Mesendoderm (in vitro differentiated cells): ENCODE data around the gene HSD17B3.

Experiments used
- DNase-seq: peaks from one replicate; pipeline ENCODE4 v3.0.0; 2013
- H2AK5ac ChIP-seq: 2 replicates; pipeline ENCODE4 v1.6.1; 2013; ENCODE audit warnings: low read length, inconsistent platforms
- H2BK120ac ChIP-seq: 2 replicates; pipeline ENCODE4 v1.6.1; 2013; ENCODE audit warnings: low read depth, mild to moderate bottlenecking, low read length, moderate library complexity, mixed read lengths
- H2BK15ac ChIP-seq: replicated peaks from 2 replicates; pipeline ENCODE4 v1.6.1; 2013; ENCODE audit warnings: low read depth, mild to moderate bottlenecking, moderate library complexity
- H2BK5ac ChIP-seq: 2 replicates; pipeline ENCODE4 v1.6.1; 2013; ENCODE audit warnings: low read length, inconsistent platforms
- H3K18ac ChIP-seq: 2 replicates; pipeline ENCODE4 v1.6.1; 2013; ENCODE audit warnings: mild to moderate bottlenecking, low read length, mixed read lengths
- H3K23ac ChIP-seq: one replicate; pipeline ENCODE4 v1.6.1; 2013; ENCODE audit warnings: low read length
- H3K27ac ChIP-seq: 2 replicates; pipeline ENCODE4 v1.5.1; 2013; ENCODE audit warnings: low read depth, mild to moderate bottlenecking, inconsistent platforms, low read length, moderate library complexity
- H3K27me3 ChIP-seq: 2 replicates; pipeline ENCODE4 v1.6.1; 2013; ENCODE audit warnings: low read length, control low read depth, mild to moderate bottlenecking, inconsistent platforms; ENCODE audit not compliant: insufficient read depth, poor library complexity
- H3K36me3 ChIP-seq: 2 replicates; pipeline ENCODE4 v1.6.1; 2013; ENCODE audit warnings: low read length, inconsistent platforms; ENCODE audit not compliant: control insufficient read depth, insufficient read depth
- H3K4ac ChIP-seq: one replicate; pipeline ENCODE4 v1.6.1; 2013; ENCODE audit warnings: low read depth, mild to moderate bottlenecking, low read length, moderate library complexity
- H3K4me1 ChIP-seq: 2 replicates; pipeline ENCODE4 v1.6.1; 2013; ENCODE audit warnings: low read depth, low read length, inconsistent platforms; ENCODE audit not compliant: control insufficient read depth
- H3K4me2 ChIP-seq: 2 replicates; pipeline ENCODE4 v1.6.1; 2013; ENCODE audit warnings: low read length
- H3K4me3 ChIP-seq: 2 replicates; pipeline ENCODE4 v1.5.1; 2013; ENCODE audit warnings: mild to moderate bottlenecking, low read length
- H3K56ac ChIP-seq: one replicate; pipeline ENCODE4 v1.6.1; 2013; ENCODE audit warnings: low read length
- H3K79me1 ChIP-seq: 2 replicates; pipeline ENCODE4 v1.6.1; 2013; ENCODE audit warnings: low read length, inconsistent platforms
- H3K79me2 ChIP-seq: 2 replicates; pipeline ENCODE4 v1.6.1; 2013; ENCODE audit warnings: mild to moderate bottlenecking, low read length; ENCODE audit not compliant: control insufficient read depth, insufficient read depth
- H3K9ac ChIP-seq: 2 replicates; pipeline ENCODE4 v1.6.1; 2013; ENCODE audit warnings: low read length, inconsistent platforms
- H4K5ac ChIP-seq: one replicate; pipeline ENCODE4 v1.6.1; 2013; ENCODE audit warnings: low read length
- H4K8ac ChIP-seq: one replicate; pipeline ENCODE4 v1.6.1; 2013; ENCODE audit warnings: low read depth, mild to moderate bottlenecking, control low read depth, low read length, moderate library complexity
- WGBS: extraction: QIAGEN DNeasy Blood & Tissue Kit; methylation state at CpG from one replicate; pipeline ENCODE4 v1.1.7; 2013; ENCODE audit warnings: low lambda C conversion rate, missing lambda C conversion rate; ENCODE audit not compliant: insufficient coverage; ENCODE audit errors: extremely low coverage; 5-methylcytosine and 5-hydroxymethylcytosine counted together

The HSD17B3 gene

DNA sequence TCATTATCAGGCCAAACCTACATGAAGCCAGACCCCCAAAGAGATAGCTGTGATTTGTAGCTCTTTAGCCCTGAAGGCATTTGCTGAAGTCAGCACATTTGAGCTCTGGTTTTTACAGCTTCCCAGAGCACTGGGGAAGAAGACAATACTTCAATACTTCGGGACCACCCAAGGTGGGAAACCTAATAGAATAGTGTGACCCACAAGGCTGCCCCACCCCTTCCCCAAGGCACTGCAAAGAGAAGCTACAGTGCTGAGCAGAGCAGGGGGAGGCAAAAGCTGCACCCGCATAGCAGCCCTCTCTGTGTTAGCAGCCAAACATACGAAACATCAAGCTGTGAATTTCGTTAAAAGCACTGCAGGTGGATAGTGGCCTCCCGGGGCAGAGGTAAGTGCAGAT, 87.3 kb downstream of the HSD17B3 start:
- Histone ChIP-seq H3K36me3 (no peaks in the 10 kb centered on the region), H4K8ac (no peak overlapping the region), H3K4me3 (no peak overlapping the region), H4K5ac (no peak overlapping the region), H3K27me3 (no peaks in the 10 kb centered on the region), H2BK15ac (no peak overlapping the region), H3K4me1 (peaks cover 16% of the 10 kb centered on the region), H2BK5ac (no peak overlapping the region), H3K9ac (no peak overlapping the region), H2AK5ac (no peak overlapping the region), H3K18ac (no peak overlapping the region), H3K4me2 (no peak overlapping the region), H2BK120ac (no peak overlapping the region), H3K27ac (no peak overlapping the region), H3K4ac (no peak overlapping the region), H3K23ac (no peak overlapping the region), H3K79me1 (no peaks in the 10 kb centered on the region), H3K79me2 (no peaks in the 10 kb centered on the region), H3K56ac (no peak overlapping the region)
- no CpG with 5 or more reads among the region's 5 CpGs for WGBS
- DNase-seq, result no peak

DNA sequence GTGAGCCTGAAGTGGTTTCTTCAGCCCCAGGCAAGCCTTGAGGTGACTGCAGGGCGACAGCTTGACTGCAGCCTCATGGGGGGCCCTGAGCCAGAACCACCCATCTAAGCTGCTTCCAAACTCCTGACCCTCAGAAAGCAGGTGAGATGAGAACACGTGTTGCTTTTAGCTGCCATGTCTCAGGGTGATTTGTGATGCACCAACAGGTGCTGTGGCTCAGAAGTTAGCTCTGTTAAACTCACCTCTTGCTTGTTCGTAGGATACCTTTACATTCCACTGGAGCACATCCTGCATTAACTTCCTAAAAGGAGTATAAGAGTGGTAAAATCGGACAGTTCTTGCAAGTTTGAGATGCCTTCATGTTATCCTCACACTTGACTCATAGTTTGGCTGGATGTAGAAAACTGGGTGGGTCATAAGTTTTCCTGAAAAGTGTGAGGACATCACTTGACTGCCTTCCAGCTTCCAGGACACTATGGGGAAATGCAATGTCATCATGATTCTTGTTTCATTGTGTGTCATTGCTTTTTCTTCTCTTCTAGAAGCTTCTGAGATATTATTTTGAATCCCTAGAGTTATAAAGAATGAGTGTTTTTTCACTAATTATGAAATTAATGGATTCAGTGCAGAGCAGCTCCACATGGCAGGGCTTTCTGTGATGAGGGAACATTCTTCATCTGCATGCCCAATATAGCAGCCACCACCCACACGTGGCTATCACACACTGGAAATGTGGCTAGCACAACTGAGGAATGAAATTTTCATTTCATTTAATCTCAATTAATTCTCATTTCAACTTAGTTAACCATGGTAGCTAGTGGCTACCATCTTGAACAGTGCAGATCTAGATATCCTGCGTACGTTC, 92.3 kb downstream of the HSD17B3 start:
- no peaks in the 10 kb centered on the region for H3K79me1 ChIP-seq
- peaks cover 3% of the 10 kb centered on the region for H3K4me1 ChIP-seq
- no peaks in the 10 kb centered on the region for H3K79me2 ChIP-seq
- no peaks in the 10 kb centered on the region for H3K36me3 ChIP-seq
- DNase-seq, result no peak
- H3K9ac ChIP-seq, result no peak overlapping the region
- no peak overlapping the region for H4K8ac ChIP-seq
- no peak overlapping the region for H3K4ac ChIP-seq
- H2BK15ac ChIP-seq, result no peak overlapping the region
- H3K23ac ChIP-seq, result no peak overlapping the region
- no peak overlapping the region for H3K27ac ChIP-seq
- no peak overlapping the region for H3K4me2 ChIP-seq
- WGBS, result no CpG with 5 or more reads among the region's 7 CpGs
- H2BK120ac ChIP-seq, result no peak overlapping the region
- no peak overlapping the region for H3K4me3 ChIP-seq
- no peak overlapping the region for H2BK5ac ChIP-seq
- H3K56ac ChIP-seq, result no peak overlapping the region
- H3K27me3 ChIP-seq, result no peaks in the 10 kb centered on the region
- no peak overlapping the region for H4K5ac ChIP-seq
- H3K18ac ChIP-seq, result no peak overlapping the region
- no peak overlapping the region for H2AK5ac ChIP-seq

DNA sequence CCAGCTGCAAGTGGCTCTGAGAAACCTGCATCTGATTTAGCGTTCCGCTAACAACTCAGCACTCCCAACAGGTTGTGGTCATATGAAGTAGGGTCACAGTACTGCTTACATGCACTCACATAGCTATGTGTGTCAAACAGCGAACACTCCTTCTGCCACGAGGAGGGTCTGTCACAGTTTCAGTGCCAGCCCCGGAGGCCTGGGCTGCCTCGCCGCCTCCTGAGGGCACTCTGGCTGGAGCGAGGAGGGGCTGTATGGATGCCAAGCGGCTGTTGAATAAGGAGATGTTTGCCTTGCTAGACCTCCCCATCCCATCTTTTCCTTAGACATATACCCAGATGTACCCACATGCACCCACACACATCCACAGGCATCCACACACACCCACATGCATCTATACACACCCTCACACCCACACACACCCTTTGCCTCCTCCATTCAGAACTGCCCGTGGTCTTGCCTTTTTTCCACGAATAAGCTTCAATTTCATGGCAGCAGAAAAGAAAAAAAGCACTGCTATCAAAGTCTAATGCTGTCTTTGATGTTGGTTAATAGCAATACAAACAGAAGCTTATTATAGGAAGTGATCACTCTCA, 95.7 kb downstream of the HSD17B3 start:
- no peak overlapping the region for H4K5ac ChIP-seq
- no peak for DNase-seq
- H3K18ac ChIP-seq, result no peak overlapping the region
- peaks cover 2% of the 10 kb centered on the region for H3K4me1 ChIP-seq
- H3K36me3 ChIP-seq, result no peaks in the 10 kb centered on the region
- no peak overlapping the region for H3K4me3 ChIP-seq
- H3K79me2 ChIP-seq, result no peaks in the 10 kb centered on the region
- WGBS, result no CpG with 5 or more reads among the region's 11 CpGs
- no peak overlapping the region for H2BK120ac ChIP-seq
- no peak overlapping the region for H3K4ac ChIP-seq
- H3K56ac ChIP-seq, result no peak overlapping the region
- H2BK15ac ChIP-seq, result no peak overlapping the region
- H4K8ac ChIP-seq, result no peak overlapping the region
- H2AK5ac ChIP-seq, result no peak overlapping the region
- no peak overlapping the region for H3K23ac ChIP-seq
- no peak overlapping the region for H3K9ac ChIP-seq
- no peak overlapping the region for H2BK5ac ChIP-seq
- no peak overlapping the region for H3K4me2 ChIP-seq
- no peak overlapping the region for H3K27ac ChIP-seq
- H3K79me1 ChIP-seq, result no peaks in the 10 kb centered on the region
- H3K27me3 ChIP-seq, result no peaks in the 10 kb centered on the region

DNA sequence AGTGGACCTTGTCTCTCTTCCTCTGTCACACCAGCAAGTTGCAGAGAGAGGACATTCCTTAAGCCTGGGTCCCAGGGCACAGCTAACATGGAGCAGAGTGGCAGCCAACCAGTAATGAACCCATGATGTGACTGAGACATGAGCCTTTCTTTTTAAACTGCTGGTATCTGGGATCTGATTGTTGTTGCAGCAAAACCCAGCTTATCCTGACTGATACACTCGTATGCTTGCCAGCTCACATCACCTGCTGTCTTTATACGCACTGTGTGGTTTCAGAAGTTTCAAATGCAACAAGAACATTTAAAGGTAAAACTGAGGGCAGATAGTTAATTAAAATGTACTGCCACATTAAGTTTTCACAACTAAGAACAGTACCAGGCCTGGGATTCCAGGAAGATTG, 97.1 kb downstream of the HSD17B3 start:
- Histone ChIP-seq H3K27ac (no peak overlapping the region), H3K79me2 (no peaks in the 10 kb centered on the region), H3K79me1 (no peaks in the 10 kb centered on the region), H2BK15ac (no peak overlapping the region), H3K18ac (no peak overlapping the region), H2BK120ac (no peak overlapping the region), H3K4me1 (peaks cover 8% of the 10 kb centered on the region), H3K23ac (no peak overlapping the region), H2AK5ac (no peak overlapping the region), H2BK5ac (no peak overlapping the region), H4K8ac (no peak overlapping the region), H3K36me3 (no peaks in the 10 kb centered on the region), H3K4ac (no peak overlapping the region), H3K4me2 (no peak overlapping the region), H3K4me3 (no peak overlapping the region), H4K5ac (no peak overlapping the region), H3K56ac (no peak overlapping the region), H3K9ac (no peak overlapping the region), H3K27me3 (no peaks in the 10 kb centered on the region)
- no CpG with 5 or more reads among the region's 2 CpGs for WGBS
- DNase-seq, result no peak

DNA sequence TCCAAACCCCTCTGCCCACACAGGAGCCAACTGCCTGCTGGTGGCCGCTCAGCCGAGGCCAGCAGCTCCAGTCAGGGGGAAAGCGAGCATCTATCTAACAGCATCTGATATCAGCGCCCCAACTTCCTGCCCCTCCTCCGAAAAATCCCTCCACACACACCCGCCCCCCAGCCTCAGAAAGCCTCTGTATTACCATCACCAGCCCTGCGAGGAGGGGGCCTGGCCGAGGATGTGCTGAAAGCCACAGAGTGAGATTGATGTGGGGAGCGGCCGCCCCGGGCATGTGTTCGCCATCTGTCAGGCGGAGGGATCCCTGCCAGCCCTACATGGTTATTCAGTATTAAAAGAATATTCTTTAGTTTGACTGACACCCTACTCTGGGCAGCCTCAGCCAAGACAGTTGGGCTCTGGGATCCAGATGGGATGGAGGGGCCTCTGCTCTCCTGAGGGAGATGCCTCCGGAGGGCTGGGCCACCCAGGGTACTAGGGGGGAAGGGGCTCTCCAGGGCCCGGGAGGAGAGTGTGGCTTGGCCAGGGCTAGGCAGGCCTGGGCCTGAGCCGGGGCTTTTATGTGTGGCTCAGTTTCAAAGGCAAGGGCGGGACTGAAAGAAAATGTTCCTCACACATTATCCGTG, 98.0 kb downstream of the HSD17B3 start:
- Histone ChIP-seq H3K4ac (no peak overlapping the region), H2AK5ac (no peak overlapping the region), H2BK120ac (no peak overlapping the region), H3K4me3 (no peak overlapping the region), H3K79me1 (no peaks in the 10 kb centered on the region), H3K23ac (no peak overlapping the region), H3K27ac (no peak overlapping the region), H3K79me2 (no peaks in the 10 kb centered on the region), H3K27me3 (no peaks in the 10 kb centered on the region), H3K36me3 (no peaks in the 10 kb centered on the region), H4K5ac (no peak overlapping the region), H3K4me1 (peaks cover 8% of the 10 kb centered on the region), H3K56ac (no peak overlapping the region), H2BK15ac (no peak overlapping the region), H3K18ac (no peak overlapping the region), H4K8ac (no peak overlapping the region), H3K4me2 (no peak overlapping the region), H2BK5ac (no peak overlapping the region), H3K9ac (no peak overlapping the region)
- WGBS, result no CpG with 5 or more reads among the region's 18 CpGs
- no peak for DNase-seq
